IMR-90 (cell line): ENCODE results near the gene SMLR1. TPM values are rescaled to one million over a fixed set of nuclear protein-coding genes. Genes with fewer than 3 reads are reported as not detected.

Source experiments
- ATAC-seq: fragments of 200-7000 bp; cut with Tn5 transposase; 2 replicates; pipeline ENCODE4 v1.9.1; 2020; ENCODE audit warnings: low read depth, mild to moderate bottlenecking, moderate library complexity
- BruUV-seq: library from RNA; stranded (reverse); fragments of 400-500 nt; replicated peaks from 2 replicates; lab custom pipeline; 2021; lab: Mats Ljungman, UMichigan
- CTCF ChIA-PET: fragments of 300-600 bp; formaldehyde crosslinking; extraction: SDS; loops from one replicate; lab custom pipeline; 2021; ENCODE audit warnings: antibody characterized with exemption; lab: Yijun Ruan, JAX
- POLR2A ChIA-PET: fragments of 300-600 bp; sonication (Branson Sonifier 250); formaldehyde crosslinking; loops from one replicate; lab custom pipeline; 2022; ENCODE audit warnings: antibody characterized with exemption; ENCODE audit not compliant: unreplicated experiment; lab: Charles Lee
- DNase-seq: peaks from one replicate; pipeline ENCODE4 v3.0.0; 2013
- H2AFZ ChIP-seq: replicated peaks from 2 replicates; pipeline ENCODE3; 2013; ENCODE audit warnings: low read length, mild to moderate bottlenecking; ENCODE audit not compliant: poor library complexity
- H2AK5ac ChIP-seq: 2 replicates; pipeline ENCODE4 v1.6.1; 2013; ENCODE audit warnings: low read depth, low read length, inconsistent platforms
- H2AK9ac ChIP-seq: replicated peaks from 2 replicates; pipeline ENCODE3; 2013; ENCODE audit warnings: mild to moderate bottlenecking, low read depth, low read length, moderate library complexity; ENCODE audit not compliant: poor library complexity
- H2BK120ac ChIP-seq: 2 replicates; pipeline ENCODE4 v1.6.1; 2013; ENCODE audit warnings: low read depth, low read length, inconsistent platforms
- H2BK15ac ChIP-seq: 3 replicates; pipeline ENCODE4 v1.6.1; 2013; ENCODE audit warnings: low read depth, low read length, inconsistent platforms
- H2BK20ac ChIP-seq: 2 replicates; pipeline ENCODE4 v1.6.1; 2013; ENCODE audit warnings: low read depth, mild to moderate bottlenecking, inconsistent platforms, low read length, moderate library complexity
- H2BK5ac ChIP-seq: 2 replicates; pipeline ENCODE4 v1.6.1; 2013; ENCODE audit warnings: mild to moderate bottlenecking, low read depth, low read length, inconsistent platforms; ENCODE audit not compliant: poor library complexity, severe bottlenecking
- H3K14ac ChIP-seq: replicated peaks from 2 replicates; pipeline ENCODE4 v1.6.1; 2013; ENCODE audit warnings: low read depth, low read length, inconsistent platforms
- H3K18ac ChIP-seq: 2 replicates; pipeline ENCODE4 v1.6.1; 2013; ENCODE audit warnings: low read depth, low read length, control low read depth
- H3K23ac ChIP-seq: 2 replicates; pipeline ENCODE4 v1.6.1; 2013; ENCODE audit warnings: low read depth, low read length, inconsistent platforms
- H3K27ac ChIP-seq: 2 replicates; pipeline ENCODE4 v1.5.1; 2013; ENCODE audit warnings: mild to moderate bottlenecking, control low read depth, low read length; ENCODE audit not compliant: insufficient read depth
- H3K27me3 ChIP-seq: 2 replicates; pipeline ENCODE4 v1.6.1; 2013; ENCODE audit warnings: low read length; ENCODE audit not compliant: control insufficient read depth, insufficient read depth
- H3K36me3 ChIP-seq: 2 replicates; pipeline ENCODE4 v1.6.1; 2013; ENCODE audit warnings: low read length, mixed read lengths; ENCODE audit not compliant: control insufficient read depth, insufficient read depth
- H3K4ac ChIP-seq: 2 replicates; pipeline ENCODE4 v1.6.1; 2013; ENCODE audit warnings: low read depth, low read length, inconsistent platforms
- H3K4me1 ChIP-seq: 2 replicates; pipeline ENCODE4 v1.6.1; 2013; ENCODE audit warnings: low read length, mixed read lengths; ENCODE audit not compliant: control insufficient read depth, insufficient read depth
- H3K4me2 ChIP-seq: 2 replicates; pipeline ENCODE4 v1.6.1; 2013; ENCODE audit warnings: low read depth, mild to moderate bottlenecking, control low read depth, low read length, moderate library complexity
- H3K4me3 ChIP-seq: 2 replicates; pipeline ENCODE4 v1.5.1; 2013; ENCODE audit warnings: low read depth, mild to moderate bottlenecking, control low read depth, low read length, moderate library complexity; ENCODE audit not compliant: insufficient read depth
- H3K56ac ChIP-seq: 2 replicates; pipeline ENCODE4 v1.6.1; 2013; ENCODE audit warnings: low read length, inconsistent platforms; ENCODE audit not compliant: insufficient read depth; ENCODE audit errors: extremely low read depth
- H3K79me1 ChIP-seq, 2 experiments: 2 replicates each; pipeline ENCODE4 v1.6.1; 2013; ENCODE audit warnings: low read length in 2 of 2, inconsistent platforms in 1 of 2, low read depth in 1 of 2
- H3K9ac ChIP-seq: 2 replicates; pipeline ENCODE4 v1.6.1; 2013; ENCODE audit warnings: low read depth, low read length, control low read depth
- H3K9me1 ChIP-seq: 2 replicates; pipeline ENCODE4 v1.6.1; 2013; ENCODE audit warnings: low read length, inconsistent platforms; ENCODE audit not compliant: insufficient read depth
- H3K9me3 ChIP-seq: 2 replicates; pipeline ENCODE4 v1.6.1; 2013; ENCODE audit warnings: low read length; ENCODE audit not compliant: control insufficient read depth, insufficient read depth
- H4K20me1 ChIP-seq: 2 replicates; pipeline ENCODE4 v1.6.1; 2013; ENCODE audit warnings: low read length, inconsistent platforms; ENCODE audit not compliant: insufficient read depth
- H4K5ac ChIP-seq: 2 replicates; pipeline ENCODE4 v1.6.1; 2013; ENCODE audit warnings: mild to moderate bottlenecking, low read depth, low read length, control low read depth
- H4K8ac ChIP-seq, 2 experiments: 2 replicates each; pipeline ENCODE4 v1.6.1; 2013; ENCODE audit warnings: low read depth in 2 of 2, low read length in 2 of 2, control low read depth in 1 of 2, inconsistent platforms in 1 of 2
- H4K91ac ChIP-seq: 2 replicates; pipeline ENCODE4 v1.6.1; 2013; ENCODE audit warnings: low read depth, low read length, inconsistent platforms; ENCODE audit not compliant: insufficient read depth
- CEBPB ChIP-seq: IDR thresholded peaks from 2 replicates; pipeline ENCODE4 v1.6.1; 2012; ENCODE audit warnings: low read depth, low read length, improper control_type of control experiment
- MAZ ChIP-seq: IDR thresholded peaks from 2 replicates; pipeline ENCODE4 v1.6.1; 2012; ENCODE audit warnings: low read depth, mild to moderate bottlenecking, low read length, improper control_type of control experiment, moderate library complexity, borderline replicate concordance
- MXI1 ChIP-seq: IDR thresholded peaks from 2 replicates; pipeline ENCODE4 v1.6.1; 2012; ENCODE audit warnings: low read depth, mild to moderate bottlenecking, low read length, moderate library complexity, borderline replicate concordance
- NFE2L2 ChIP-seq: fragments of 150-350 bp; IDR thresholded peaks from 2 replicates; pipeline ENCODE4 v1.6.1; 2016; ENCODE audit warnings: low read depth, mild to moderate bottlenecking, low read length
- POLR2A ChIP-seq: IDR thresholded peaks from 2 replicates; pipeline ENCODE4 v1.6.1; 2012; ENCODE audit warnings: mild to moderate bottlenecking, low read depth, low read length
- SMC3 ChIP-seq: fragments of 150-350 bp; IDR thresholded peaks from 2 replicates; pipeline ENCODE4 v1.6.1; 2016; ENCODE audit warnings: low read depth, mild to moderate bottlenecking, antibody characterized with exemption, low read length, moderate library complexity
- WGBS, 2 experiments: methylation state at CpG; one replicate each; pipeline versions ENCODE4 v1.1.5 to v1.1.7; 2013; ENCODE audit warnings: missing lambda C conversion rate in 2 of 2; ENCODE audit not compliant: insufficient read length in 1 of 2; ENCODE audit errors: extremely low coverage in 2 of 2; 5-methylcytosine and 5-hydroxymethylcytosine counted together
- dilution Hi-C: fragments of 300-500 bp; cut with HindIII; formaldehyde crosslinking; loops from one replicate; pipeline ENCODE4 v1.14.3; 2018; ENCODE audit warnings: low sequenced_read_pairs; ENCODE audit not compliant: unreplicated experiment
- in situ Hi-C: fragments of 300-500 bp; cut with MboI; formaldehyde crosslinking; loops from 3 replicates; pipeline ENCODE4 v1.14.3; 2019; ENCODE audit warnings: low sequenced_read_pairs, inconsistent platforms, mixed read lengths
- intact Hi-C: fragments of 100-400 bp; cut with micrococcal nuclease; formaldehyde crosslinking; loops from 2 replicates; pipeline ENCODE4 v1.10.0; 2022
- polyA plus RNA-seq, 3 experiments: library from polyadenylated mRNA; depleted of rRNA; stranded (reverse); fragments of >200 nt; gene quantifications; 2 replicates each; pipeline ENCODE4 v1.2.3, GENCODE V29; 2012; ENCODE audit warnings: low replicate concordance in 1 of 3
- total RNA-seq: library from RNA; depleted of rRNA; stranded (reverse); fragments of >200 nt; gene quantifications from 2 replicates; pipeline ENCODE4 v1.2.3, GENCODE V29; 2012

SMLR1 gene
- total and polyA plus RNA-seq, 2 of the 4 experiments (the other 2 are of a cell fraction), result not detected

GRCh38 chr6:130848945-130849344, 21.7 kb downstream of the SMLR1 start (continued):
- TF ChIP-seq MAZ, result no peak
- TF ChIP-seq POLR2A, result no peak
- TF ChIP-seq SMC3, result no peak
- TF ChIP-seq MXI1, result no peak

GRCh38 chr6:130849594-130849993, 22.4 kb downstream of the SMLR1 start:
- Histone ChIP-seq H3K18ac (no peak overlapping the region), H4K5ac (no peak overlapping the region), H2BK20ac (no peak overlapping the region), H2BK120ac (no peak overlapping the region), H4K8ac (no peak overlapping the region), H3K4ac (no peak overlapping the region), H3K79me1 (peaks cover 3 to 24% of the 10 kb centered on the region in 2 experiments; a peak in 2 of 4 replicates), H2AK9ac (no peak overlapping the region), H3K4me2 (no peak overlapping the region), H3K4me1 (peaks cover 17% of the 10 kb centered on the region), H4K91ac (no peak overlapping the region), H3K9ac (no peak overlapping the region), H3K23ac (no peak overlapping the region), H3K9me3 (no peaks in the 10 kb centered on the region), H3K36me3 (peaks cover 9% of the 10 kb centered on the region), H3K14ac (no peak overlapping the region), H3K4me3 (no peak overlapping the region), H4K20me1 (peaks cover 12% of the 10 kb centered on the region; the same call in 1 of the 2 replicates), H2BK15ac (no peak overlapping the region), H3K27ac (no peak overlapping the region), H3K56ac (no peak overlapping the region), H2BK5ac (no peak overlapping the region), H3K27me3 (no peaks in the 10 kb centered on the region), H2AK5ac (no peak overlapping the region), H3K9me1 (peaks cover 20% of the 10 kb centered on the region), H2AFZ (no peak overlapping the region)
- ATAC-seq (no peak), DNase-seq (no peak)
- intact Hi-C loops (no loop called here), dilution Hi-C loops (no loop called here), in situ Hi-C loops (loop anchor here (10.0 kb wide), 1 partner anchor 535 kb away; no protein-coding TSS in a partner anchor)
- no TSS peak for BruUV-seq
- 100% methylated on average over 1 of the region's 1 CpG; no CpG with 5 or more reads in 1 of the 2 experiments for WGBS, 2 experiments
- ChIA-PET POLR2A (no interaction called here), CTCF (no interaction called here)
- TF ChIP-seq CEBPB (no peak), NFE2L2 (no peak)
